Lower leg skin (tissue), 4 donors: Measurements from ENCODE around the gene VAMP7. TPM values are rescaled to one million over a fixed set of nuclear protein-coding genes. Genes with fewer than 3 reads are reported as not detected.
"Not testable (repeated sequence)": the region's sequence is repeated elsewhere in the genome, so short reads cannot be mapped to it uniquely, and the experiment has no call there.

Experiments
- DNase-seq, 2 donors: peaks; one replicate each; pipeline ENCODE4 v3.0.0-alpha.2; 2019; ENCODE audit warnings: low spot score in 2 of 2
- H3K4me3 ChIP-seq: fragments of 200-600 bp; sonication (generic); 2 replicates; pipeline ENCODE4 v1.5.1; 2017; ENCODE audit warnings: mild to moderate bottlenecking, low read depth; ENCODE audit not compliant: poor library complexity, severe bottlenecking
- POLR2A ChIP-seq, 2 donors: fragments of 450-650 bp; IDR thresholded peaks; one replicate each; pipeline ENCODE4 v1.6.1; 2016 to 2017; ENCODE audit warnings: antibody characterized with exemption in 2 of 2, mild to moderate bottlenecking in 1 of 2, moderate library complexity in 1 of 2
- WGBS, 2 donors: methylation state at CpG; one replicate each; pipeline ENCODE4 v1.1.5; 2018; 5-methylcytosine and 5-hydroxymethylcytosine counted together
- intact Hi-C: fragments of 100-400 bp; cut with DNase I; formaldehyde crosslinking; loops from one replicate; pipeline ENCODE4 v1.15.0; 2023; ENCODE audit warnings: low total_unique reads
- total RNA-seq, 4 donors: library from RNA; depleted of rRNA; stranded (reverse); fragments of >200 nt; gene quantifications; one replicate each; pipeline ENCODE4 v1.1.0, GENCODE V29; 2016
- TF ChIP-seq, protein P1 (sequence below), 3 donors: fragments of 450-650 bp; IDR thresholded peaks; one replicate each; pipeline ENCODE4 v1.5.1; 2016; ENCODE audit warnings: antibody characterized with exemption in 3 of 3, mild to moderate bottlenecking in 3 of 3, moderate library complexity in 2 of 3

The VAMP7 gene
- total RNA-seq, 4 donors from 2014 or later, result 24.8 to 28.2 (median 26.1) TPM

- H3K4me3 ChIP-seq, result no peak overlapping the region
- TF ChIP-seq, protein P1, sequence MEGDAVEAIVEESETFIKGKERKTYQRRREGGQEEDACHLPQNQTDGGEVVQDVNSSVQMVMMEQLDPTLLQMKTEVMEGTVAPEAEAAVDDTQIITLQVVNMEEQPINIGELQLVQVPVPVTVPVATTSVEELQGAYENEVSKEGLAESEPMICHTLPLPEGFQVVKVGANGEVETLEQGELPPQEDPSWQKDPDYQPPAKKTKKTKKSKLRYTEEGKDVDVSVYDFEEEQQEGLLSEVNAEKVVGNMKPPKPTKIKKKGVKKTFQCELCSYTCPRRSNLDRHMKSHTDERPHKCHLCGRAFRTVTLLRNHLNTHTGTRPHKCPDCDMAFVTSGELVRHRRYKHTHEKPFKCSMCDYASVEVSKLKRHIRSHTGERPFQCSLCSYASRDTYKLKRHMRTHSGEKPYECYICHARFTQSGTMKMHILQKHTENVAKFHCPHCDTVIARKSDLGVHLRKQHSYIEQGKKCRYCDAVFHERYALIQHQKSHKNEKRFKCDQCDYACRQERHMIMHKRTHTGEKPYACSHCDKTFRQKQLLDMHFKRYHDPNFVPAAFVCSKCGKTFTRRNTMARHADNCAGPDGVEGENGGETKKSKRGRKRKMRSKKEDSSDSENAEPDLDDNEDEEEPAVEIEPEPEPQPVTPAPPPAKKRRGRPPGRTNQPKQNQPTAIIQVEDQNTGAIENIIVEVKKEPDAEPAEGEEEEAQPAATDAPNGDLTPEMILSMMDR (IDR thresholded peaks at IDR 0.05), result no peak
- no peak for TF ChIP-seq POLR2A (IDR thresholded peaks at IDR 0.05)
- no peak for DNase-seq
- intact Hi-C loops, result no loop called here
- 48 to 54% methylated on average over 8 of the region's 8 CpGs for WGBS, 2 donors
Measured at GRCh38 chrX:155966876-155967275, 85.7 kb downstream of the VAMP7 start.

- DNase-seq, result no peak
- TF ChIP-seq POLR2A (IDR thresholded peaks at IDR 0.05), result no peak
- TF ChIP-seq, protein P1 (IDR thresholded peaks at IDR 0.05), result no peak
- intact Hi-C loops, result no loop called here
- 68 to 83% methylated on average over 3 of the region's 3 CpGs for WGBS, 2 donors
- H3K4me3 ChIP-seq, result no peak overlapping the region
Measured at GRCh38 chrX:155967653-155968325, 86.6 kb downstream of the VAMP7 start.

- 38 to 56% methylated on average over 1 of the region's 1 CpG for WGBS, 2 donors
- no peak for TF ChIP-seq POLR2A (IDR thresholded peaks at IDR 0.05)
- DNase-seq, result no peak
- H3K4me3 ChIP-seq, result no peak overlapping the region
- intact Hi-C loops, result no loop called here
Measured at GRCh38 chrX:155968326-155968661, 87.1 kb downstream of the VAMP7 start.

DNA sequence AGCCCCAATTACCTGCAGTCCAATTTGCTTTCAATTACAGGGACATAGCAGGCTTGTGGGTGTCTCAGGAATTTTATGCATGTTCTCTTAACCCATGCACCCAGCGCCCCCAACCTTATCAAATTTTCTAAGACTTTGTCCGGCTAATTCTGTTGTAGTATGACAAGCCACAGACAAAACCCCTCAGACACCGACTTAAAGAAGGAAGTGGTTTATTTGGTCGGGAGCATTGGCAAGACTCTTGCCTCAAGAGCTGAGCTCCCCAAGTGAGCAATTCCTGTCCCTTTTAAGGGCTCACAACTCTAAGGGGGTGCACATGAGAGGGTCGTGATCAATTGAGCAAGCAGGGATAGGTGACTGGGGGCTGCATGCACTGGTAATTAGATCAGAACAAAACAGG lies 87.6 kb downstream of the VAMP7 start:
- H3K4me3 ChIP-seq, result no peak overlapping the region
- DNase-seq, result no peak
- intact Hi-C loops, result no loop called here
- 49 to 51% methylated on average over 5 of the region's 5 CpGs for WGBS, 2 donors
- TF ChIP-seq, protein P1 (IDR thresholded peaks at IDR 0.05), result no peak
- no peak for TF ChIP-seq POLR2A (IDR thresholded peaks at IDR 0.05)

GRCh38 chrX:155971658-155972057 lies 90.5 kb downstream of the VAMP7 start:
- DNase-seq, H3K4me3 ChIP-seq, intact Hi-C loops: not testable (repeated sequence)
- 46 to 60% methylated on average over 5 of the region's 5 CpGs for WGBS, 2 donors

DNA sequence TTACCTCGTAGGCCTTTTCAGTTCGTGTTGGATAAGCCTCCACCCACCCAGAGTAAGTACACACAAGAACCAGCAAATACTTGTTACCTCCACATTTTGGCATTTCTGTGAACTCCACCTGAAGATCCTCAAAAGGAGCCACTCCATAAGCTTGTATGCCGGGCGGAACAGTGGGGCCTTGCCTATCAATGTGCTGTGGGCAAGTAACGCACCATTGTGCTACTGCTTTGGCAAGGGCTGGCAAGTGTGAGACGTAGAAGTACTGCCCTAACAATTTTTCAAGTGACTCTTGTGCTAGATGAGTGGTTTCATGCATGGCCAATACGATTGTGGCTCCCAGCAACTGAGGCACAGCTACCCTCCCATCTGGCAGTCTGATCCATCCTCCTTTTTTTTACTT lies 91.1 kb downstream of the VAMP7 start:
- WGBS, 2 donors, result 76 to 79% methylated on average over 7 of the region's 7 CpGs
- H3K4me3 ChIP-seq, DNase-seq, intact Hi-C loops: not testable (repeated sequence)

- 60 to 64% methylated on average over 2 of the region's 2 CpGs for WGBS, 2 donors
- no peak overlapping the region for H3K4me3 ChIP-seq
- no peak for DNase-seq
- intact Hi-C loops, result no loop called here
- TF ChIP-seq, protein P1 (IDR thresholded peaks at IDR 0.05), result no peak
- no peak for TF ChIP-seq POLR2A (IDR thresholded peaks at IDR 0.05)
Measured at GRCh38 chrX:155983326-155983725, 102.2 kb downstream of the VAMP7 start.
